H1 (cell line): Measurements from ENCODE around the gene DAPK2. TPM values are rescaled to one million over a fixed set of nuclear protein-coding genes. Genes with fewer than 3 reads are reported as not detected.

Experiments used
- JUND ChIP-seq: IDR thresholded peaks from 2 replicates; pipeline ENCODE4 v1.6.1; 2011; ENCODE audit warnings: mild to moderate bottlenecking, improper control_type of control experiment, low read length
- MAFK ChIP-seq: IDR thresholded peaks from 2 replicates; pipeline ENCODE4 v1.6.1; 2012; ENCODE audit warnings: low read depth, mild to moderate bottlenecking, improper control_type of control experiment, low read length
- RBBP5 ChIP-seq: IDR thresholded peaks from 2 replicates; pipeline ENCODE4 v1.7.1; 2012; ENCODE audit warnings: low read depth, mild to moderate bottlenecking, inconsistent platforms, low read length, moderate library complexity, borderline replicate concordance
- SIN3A ChIP-seq, 2 experiments: IDR thresholded peaks in 1 of 2; conservative IDR thresholded peaks in 1 of 2; 2 replicates each; pipeline ENCODE4 v1.6.1; 2011 to 2012; ENCODE audit warnings: low read length in 2 of 2, improper control_type of control experiment in 1 of 2, low read depth in 1 of 2, mild to moderate bottlenecking in 1 of 2
- SP2 ChIP-seq: IDR thresholded peaks from 2 replicates; pipeline ENCODE4 v1.6.1; 2012; ENCODE audit warnings: mild to moderate bottlenecking, low read length, inconsistent platforms
- SUZ12 ChIP-seq: fragments of 200-600 bp; sonication (generic); IDR thresholded peaks from 2 replicates; pipeline ENCODE4 v1.6.1; 2012; ENCODE audit warnings: mild to moderate bottlenecking, inconsistent platforms, low read length, moderate library complexity, mixed read lengths
- TAF1 ChIP-seq: IDR thresholded peaks from 2 replicates; pipeline ENCODE4 v1.6.1; 2011; ENCODE audit warnings: mild to moderate bottlenecking, low read depth, low read length
- TEAD4 ChIP-seq: IDR thresholded peaks from 2 replicates; pipeline ENCODE4 v1.6.1; 2012; ENCODE audit warnings: low read depth, low read length, inconsistent platforms, mixed read lengths
- polyA plus RNA-seq, 7 experiments: library from polyadenylated mRNA; depleted of rRNA in 3 of 7; stranded (reverse) in 5 of 7; unstranded in 2 of 7; fragments of >200 nt in 5 of 7; fragments of 200-250 nt in 2 of 7; gene quantifications; 1 replicate in 5 of 7; 2 replicates in 1 of 7; 4 replicates in 1 of 7; pipeline versions ENCODE4 v1.2.1 to v1.2.3, GENCODE V29; 2011 to 2013; ENCODE audit warnings: missing spikeins in 2 of 7, mixed read lengths in 2 of 7
- total RNA-seq: library from RNA; stranded (reverse); fragmentation: NEBNext Ultra II Directional; extraction: Animal tissue kit (Norgen Biotek cat#: 25700); gene quantifications from 2 replicates; pipeline ENCODE4 v1.2.1, GENCODE V29; 2021
- TF ChIP-seq, protein P1 (sequence below): IDR thresholded peaks from 2 replicates; pipeline ENCODE4 v1.6.1; 2012; ENCODE audit warnings: low read length, inconsistent platforms

DAPK2 gene
- total and polyA plus RNA-seq, 2 of the 8 experiments (the other 6 are each of a cell fraction or from before 2014, with no cell fraction given), result 1.8 to 2.9 TPM

DNA sequence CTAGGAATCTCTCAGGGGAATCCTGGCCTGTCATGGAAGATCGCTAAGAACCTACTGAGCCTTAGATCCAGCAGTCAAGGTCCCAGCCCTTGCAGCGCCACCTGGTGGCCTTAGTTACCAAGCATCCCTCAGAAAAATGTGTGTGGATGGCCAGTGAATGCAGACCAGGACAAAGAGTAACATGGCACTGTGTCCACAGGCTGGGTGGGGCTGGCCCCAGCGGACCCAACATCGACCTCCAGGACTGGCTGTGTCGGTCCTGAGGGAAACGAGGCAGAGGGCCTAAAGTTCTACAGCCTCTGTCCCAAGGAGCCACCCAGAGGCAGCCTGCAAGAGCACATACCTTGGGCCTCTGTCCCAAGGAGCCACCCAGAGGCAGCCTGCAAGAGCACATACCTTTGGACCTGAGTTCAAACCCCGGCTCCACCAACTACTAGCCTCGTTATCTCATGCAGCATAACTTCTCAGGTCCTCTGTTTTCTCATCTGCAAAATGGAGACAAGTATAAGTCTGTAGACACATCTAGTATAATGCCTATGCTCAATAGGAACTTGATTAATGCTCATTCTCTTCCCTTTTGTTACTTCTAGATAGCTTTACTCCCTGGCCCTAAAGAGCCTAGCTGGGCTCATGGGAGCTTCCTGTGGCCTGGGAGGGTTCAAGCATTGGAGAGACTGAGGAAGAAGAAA is 155.1 kb downstream of the DAPK2 start (continued):
- TF ChIP-seq TEAD4, result peak; percentile 69; the same call in 1 of the 2 replicates
- TF ChIP-seq JUND, result peak; percentile 22; the same call in 1 of the 2 replicates
- no peak for TF ChIP-seq TAF1
- TF ChIP-seq RBBP5, result no peak
- TF ChIP-seq, protein P1, sequence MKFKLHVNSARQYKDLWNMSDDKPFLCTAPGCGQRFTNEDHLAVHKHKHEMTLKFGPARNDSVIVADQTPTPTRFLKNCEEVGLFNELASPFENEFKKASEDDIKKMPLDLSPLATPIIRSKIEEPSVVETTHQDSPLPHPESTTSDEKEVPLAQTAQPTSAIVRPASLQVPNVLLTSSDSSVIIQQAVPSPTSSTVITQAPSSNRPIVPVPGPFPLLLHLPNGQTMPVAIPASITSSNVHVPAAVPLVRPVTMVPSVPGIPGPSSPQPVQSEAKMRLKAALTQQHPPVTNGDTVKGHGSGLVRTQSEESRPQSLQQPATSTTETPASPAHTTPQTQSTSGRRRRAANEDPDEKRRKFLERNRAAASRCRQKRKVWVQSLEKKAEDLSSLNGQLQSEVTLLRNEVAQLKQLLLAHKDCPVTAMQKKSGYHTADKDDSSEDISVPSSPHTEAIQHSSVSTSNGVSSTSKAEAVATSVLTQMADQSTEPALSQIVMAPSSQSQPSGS, result no peak
- no peak for TF ChIP-seq MAFK
- TF ChIP-seq SUZ12, result no peak
- peak in 1 of 2 experiments; percentile 43; a peak in 1 of 4 replicates for TF ChIP-seq SIN3A (conservative IDR thresholded peaks at IDR 0.05 in 1 of 2, IDR thresholded peaks at IDR 0.05 in 1 of 2; ENCODE audit: low read depth in 1 of 2, low read length in 2 of 2)
- TF ChIP-seq SP2, result no peak
